ENCODE data around the gene LMBRD1.
"Not testable (repeated sequence)": the region's sequence is repeated elsewhere in the genome, so short reads cannot be mapped to it uniquely, and the experiment has no call there.

Gene LMBRD1
- total RNA-seq: 59.2 to 98.4 (median 83.3) reads per million in 4 donors

DNA sequence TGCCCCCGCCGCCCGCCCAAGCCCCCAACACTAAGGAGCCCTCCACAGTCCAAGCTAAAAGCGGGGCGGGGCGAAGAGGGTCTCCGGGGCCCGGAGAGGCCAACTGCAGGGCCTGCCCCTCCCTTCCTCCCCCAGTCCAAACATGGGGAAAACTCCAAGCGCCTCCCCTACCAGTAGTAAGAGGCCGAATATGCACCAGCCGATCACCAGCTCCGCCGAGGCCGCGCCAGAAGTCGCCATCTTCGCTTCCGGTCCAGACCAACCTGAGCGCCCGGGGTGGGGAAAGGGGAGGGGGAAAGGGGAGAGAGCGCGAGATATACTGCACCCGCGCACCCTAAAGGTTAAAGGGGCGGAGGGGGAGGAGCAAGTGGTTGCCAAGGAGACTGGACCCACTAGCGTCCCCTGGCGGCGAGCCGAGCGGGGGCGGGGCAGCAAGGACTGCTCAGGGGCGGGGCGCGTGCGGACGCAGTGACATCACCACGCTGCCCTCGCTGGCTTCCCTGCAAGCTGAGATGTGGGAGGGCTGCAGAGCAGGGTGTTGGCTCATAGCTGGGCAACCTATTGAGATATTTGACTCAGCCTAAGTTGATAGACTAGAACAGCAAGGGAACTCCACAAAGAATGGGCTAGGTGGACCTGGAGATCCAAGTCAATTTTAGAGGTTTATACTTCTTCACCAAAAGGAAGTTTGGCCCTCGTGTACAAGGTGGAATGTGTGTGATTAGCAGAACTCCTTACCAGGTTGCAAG lies at the start of gene LMBRD1:
Gene LMBRD1, minus strand, starts transcription at position 369 of the 749 bp plus-strand sequence. Its CDS starts 129 bp downstream, at position 240.
- peak; percentile 97 to 99 (median 97) for DNase-seq

DNA sequence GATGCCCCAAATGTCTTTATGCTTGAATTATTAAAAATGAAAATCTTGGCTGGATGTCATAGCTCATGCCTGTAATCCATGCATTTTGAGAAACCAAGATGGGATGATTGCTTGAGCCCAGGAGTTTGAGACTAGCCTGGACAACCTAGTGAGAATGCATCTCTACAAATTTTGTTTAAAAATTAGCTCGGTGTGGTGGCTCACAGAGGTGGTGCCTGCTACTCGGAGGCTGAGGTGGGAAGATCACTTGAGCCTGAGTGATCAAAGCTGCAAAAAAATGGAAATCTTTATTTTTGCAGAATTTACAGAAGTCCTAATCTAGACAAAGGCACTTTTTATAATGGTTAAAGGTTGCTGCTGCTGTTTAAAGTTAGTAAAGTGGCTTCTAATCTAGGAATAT lies 49.5 kb upstream of the LMBRD1 start:
- DNase-seq: no peak

DNA sequence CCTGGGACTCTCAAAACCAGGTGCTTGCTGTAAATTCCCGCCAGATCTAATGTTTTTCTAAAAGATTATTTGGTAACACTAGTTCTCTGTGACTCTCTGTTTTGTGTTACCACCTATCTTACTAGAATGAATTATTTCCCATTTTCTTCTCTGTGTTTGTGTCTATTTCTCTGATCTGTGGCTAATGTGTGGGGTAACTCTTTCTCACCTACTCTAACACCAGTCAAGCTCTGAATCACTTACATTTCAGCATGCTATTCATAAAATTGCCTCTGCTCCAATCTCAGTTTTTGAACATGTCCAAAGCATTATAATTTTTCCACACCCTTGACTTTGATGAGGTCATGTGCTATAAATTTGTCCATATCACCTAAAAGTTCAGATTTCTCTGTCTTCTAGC lies 46.4 kb upstream of the LMBRD1 start:
- no peak for DNase-seq

DNA sequence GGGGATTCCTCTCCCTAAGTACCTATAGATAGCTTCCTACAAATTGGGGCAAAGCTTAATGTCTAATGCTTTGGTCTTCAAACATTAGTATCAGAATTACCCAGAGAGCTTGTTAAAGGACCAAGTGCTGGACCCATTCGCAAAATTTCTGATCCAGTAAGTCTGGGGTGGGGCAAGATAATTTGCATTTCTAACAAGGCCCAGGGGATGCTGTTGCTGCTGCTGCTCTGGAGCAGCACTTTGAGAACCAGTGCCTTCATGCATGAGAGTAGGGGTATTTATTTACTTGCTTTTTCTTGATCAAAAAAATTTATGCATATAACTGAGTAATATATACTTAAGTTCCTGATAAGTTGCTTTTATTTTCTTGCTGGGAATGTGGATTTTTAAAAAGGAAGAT lies 45.1 kb upstream of the LMBRD1 start:
- no peak for DNase-seq

DNA sequence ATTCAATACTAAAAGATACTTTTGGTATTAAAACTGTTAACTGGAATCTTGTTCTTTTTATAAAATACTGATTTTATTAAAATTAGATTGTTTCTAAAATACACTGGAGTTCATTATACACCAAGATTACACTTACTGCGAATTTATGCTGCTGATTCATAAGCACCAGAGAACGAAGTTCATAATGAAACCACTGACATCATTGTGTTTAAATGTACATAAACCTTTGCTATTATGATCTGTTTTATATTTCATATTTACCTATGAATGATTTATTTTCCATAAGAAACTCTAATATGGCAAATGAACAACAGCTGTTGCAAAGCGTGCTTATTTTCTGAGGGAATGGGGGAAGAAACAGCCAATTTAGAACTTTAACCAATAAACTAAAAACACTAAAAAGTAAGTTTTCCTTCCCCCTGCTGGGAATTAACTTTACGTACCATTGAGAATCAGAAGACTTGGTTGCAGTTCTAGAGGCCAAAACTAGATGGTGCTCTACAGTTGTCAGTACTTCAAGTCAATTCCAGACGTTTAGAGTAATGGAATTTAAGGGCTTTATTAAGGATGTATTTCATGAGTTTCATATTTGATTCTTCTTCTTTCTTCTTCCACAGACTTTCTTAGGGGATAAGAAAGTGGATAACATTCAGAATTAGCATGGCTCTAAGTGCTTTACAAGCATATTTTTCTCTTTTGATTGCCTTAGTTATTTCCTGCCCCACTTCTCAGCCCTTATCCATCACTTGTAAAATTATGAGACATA lies 38.8 kb upstream of the LMBRD1 start:
- DNase-seq: peak in 1 of 5 donors; percentile 40

DNA sequence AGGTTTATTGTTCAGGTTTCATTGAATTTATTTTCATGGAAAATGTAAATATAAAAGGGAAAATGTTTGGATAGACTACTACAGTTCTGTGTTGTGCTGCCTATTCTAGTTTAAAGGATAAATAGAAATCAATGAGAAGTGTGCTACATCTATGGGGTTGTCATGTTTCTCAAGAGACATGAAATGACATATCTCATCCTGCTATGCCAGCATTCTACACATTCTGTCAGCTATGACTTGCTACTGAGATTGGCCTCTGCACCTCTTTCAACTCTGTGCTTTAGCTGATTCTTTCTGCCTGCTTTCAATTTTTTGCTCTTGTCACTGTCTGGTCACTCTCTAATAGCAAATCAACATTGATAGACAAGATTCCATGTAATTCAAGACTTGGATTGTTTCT lies 35.7 kb upstream of the LMBRD1 start:
- no peak for DNase-seq

DNA sequence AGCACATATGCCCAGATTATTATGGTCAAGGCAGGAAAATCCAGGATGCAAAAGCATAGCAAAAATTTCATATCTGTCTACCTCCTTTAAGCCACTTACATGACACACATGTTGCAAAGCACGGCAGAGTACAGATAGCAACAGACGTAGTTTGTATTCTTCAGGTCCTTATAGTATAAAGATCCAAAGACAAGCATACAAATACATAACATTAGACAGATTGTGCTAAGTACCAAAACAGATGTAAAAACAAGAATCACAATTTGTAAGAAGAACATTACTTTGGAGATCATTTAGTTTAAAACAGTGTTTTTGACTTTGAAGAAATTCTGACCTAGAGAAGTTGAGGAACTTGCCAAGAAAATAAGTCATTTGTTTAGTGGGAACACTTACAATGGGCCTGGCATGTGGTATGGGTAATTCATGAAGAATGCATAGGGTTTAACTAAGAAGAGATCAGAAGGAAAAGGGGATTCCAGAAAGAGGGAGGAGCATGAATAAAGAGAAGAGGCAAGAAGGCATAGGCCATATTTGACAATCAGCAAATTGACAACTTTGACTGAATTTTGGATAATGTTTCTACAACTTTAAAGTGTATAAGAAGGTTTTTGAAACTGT lies 30.6 kb upstream of the LMBRD1 start:
- DNase-seq: no peak

DNA sequence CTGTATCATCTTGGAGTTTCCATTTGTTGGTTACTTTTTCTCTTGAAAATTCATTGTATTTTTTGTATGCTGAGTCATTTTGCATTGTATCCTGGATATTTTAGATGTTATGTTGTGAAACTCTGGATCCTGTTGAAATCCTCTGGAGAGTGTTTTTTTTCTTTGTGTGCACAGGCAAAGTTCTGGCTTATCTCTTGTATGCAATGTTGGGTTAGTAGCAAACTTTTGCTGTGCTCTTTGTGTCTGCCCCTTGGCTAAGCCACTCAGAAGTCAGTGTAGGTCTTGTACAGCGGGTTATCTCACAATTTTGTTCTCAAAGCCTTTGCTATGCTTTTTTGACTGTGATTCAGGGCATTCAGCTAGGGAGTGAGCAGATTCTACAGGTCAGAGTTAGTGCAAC lies 29.1 kb upstream of the LMBRD1 start:
- no peak for DNase-seq

DNA sequence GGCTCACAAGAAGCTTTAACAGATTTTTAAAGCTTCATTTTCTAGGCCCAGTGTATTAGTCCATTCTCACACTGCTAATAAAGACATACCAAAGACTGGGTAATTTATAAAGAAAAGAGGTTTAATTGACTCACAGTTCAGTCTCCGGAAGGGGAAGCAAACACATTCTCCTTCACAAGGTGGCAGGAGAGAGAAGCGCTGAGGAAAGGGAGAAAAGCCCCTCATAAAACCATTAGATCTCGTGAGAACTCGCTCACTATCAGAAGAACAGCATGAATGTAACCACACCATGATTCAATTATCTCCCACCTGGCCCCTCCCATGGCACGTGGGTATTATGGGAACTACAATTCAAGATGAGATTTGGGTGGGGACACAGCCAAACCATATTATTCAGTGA lies 27.5 kb upstream of the LMBRD1 start:
- DNase-seq: not testable (repeated sequence)

DNA sequence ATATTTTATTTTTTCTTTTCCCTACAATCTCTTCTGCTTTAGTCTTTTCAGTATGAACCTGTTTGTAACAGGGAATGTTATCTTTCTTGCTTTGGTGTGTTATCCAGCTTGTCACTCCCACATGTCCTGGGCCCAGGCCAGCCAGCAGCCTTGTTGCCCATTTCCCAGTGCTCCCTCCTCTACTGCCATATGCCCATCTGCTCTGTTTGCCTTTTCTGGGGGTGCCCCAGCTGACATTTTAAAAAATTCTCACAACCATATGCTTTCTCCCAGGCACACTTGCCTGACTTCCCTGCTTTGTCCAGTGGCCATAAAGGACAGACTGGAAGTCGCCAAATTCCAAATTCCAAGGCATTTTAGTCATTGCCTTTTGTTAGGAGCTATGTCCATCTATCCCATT lies 23.6 kb upstream of the LMBRD1 start:
- no peak for DNase-seq

DNA sequence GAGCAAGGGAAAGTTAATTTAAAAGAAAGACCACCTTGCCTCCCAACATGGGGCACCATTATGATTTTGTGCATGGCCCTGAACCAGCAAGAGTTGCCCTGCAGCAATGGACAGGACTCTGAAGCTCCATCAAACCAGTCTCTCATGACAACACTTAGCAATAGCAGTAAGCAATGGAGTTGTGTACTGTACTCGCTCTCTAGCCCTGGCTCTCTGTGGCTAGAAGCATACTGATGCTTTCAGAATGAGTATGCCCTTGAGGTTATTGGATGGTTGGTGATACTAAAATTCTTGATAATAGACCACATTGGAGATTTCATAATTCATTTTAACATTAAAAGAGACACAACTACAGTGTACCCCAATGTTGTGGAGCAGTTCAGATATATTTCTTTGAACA lies 23.2 kb upstream of the LMBRD1 start:
- peak in 1 of 5 donors; percentile 14 for DNase-seq

DNA sequence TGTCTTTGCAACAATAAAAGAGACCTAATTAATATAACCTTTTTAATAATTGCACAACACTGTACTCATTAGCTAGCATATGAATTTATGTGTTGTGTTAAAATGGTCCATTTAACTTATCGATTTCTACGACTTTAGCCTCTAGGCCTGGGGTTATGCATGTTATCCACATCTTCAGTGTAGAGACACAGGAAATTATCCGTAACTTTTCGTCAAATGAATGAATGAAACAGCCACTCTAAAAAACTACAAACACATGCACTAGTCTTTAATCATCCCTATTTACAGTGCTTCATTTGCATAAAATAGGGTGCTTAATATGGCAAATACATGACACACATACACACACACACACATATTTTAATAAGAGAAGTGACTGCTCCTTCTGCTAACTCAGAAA lies 22.3 kb upstream of the LMBRD1 start:
- no peak for DNase-seq

DNA sequence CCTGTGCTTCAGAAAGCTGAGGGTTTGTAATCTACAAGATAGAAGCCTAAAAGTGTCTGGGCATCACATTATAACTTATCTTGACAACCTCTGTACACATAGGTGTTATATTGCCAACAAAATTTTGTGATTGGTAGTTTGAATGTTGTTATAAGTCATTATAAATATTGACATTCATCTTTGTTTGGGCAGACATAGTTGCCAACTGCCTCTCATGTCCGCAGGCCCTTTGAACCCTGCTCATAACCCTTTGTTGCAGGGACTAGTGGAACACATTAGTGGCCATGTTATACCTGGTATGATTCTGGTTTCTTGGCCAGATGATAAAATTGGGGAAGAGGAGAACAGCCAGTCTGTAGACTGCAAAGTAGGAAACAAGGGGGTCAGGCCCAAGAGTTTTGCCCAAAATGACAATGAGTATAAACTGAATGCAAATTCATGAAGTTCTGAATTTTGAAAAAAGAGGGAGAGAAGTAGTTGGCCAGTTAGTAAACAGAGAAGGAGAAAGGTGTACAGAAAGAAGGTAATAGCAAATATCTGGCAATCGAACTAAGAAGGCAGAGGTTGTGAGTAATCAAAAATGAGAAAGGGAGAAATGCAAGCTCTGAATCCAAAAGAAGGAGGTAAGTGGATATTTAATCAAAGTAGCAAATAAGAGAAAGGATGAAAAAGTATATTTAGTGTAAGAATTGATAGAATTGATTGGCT lies 21.6 kb upstream of the LMBRD1 start:
- DNase-seq: no peak

DNA sequence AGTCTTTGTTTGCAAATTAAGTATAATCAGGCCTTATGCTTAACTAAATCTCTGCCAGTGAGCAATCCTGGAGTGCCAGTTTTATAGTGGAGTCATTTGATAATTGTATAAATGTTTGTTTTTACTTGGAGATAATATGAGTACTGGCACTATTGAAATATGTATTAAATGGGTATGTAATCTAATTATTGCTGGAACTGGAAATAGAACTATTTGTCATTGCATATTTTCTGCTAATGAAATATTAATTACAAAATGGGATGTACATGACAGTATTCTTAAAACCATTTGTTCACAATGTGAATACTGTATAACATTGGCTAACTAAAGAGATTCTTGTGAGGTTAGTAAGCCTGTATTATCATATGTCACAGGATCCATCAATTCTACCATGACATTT lies 20.5 kb upstream of the LMBRD1 start:
- DNase-seq: no peak

DNA sequence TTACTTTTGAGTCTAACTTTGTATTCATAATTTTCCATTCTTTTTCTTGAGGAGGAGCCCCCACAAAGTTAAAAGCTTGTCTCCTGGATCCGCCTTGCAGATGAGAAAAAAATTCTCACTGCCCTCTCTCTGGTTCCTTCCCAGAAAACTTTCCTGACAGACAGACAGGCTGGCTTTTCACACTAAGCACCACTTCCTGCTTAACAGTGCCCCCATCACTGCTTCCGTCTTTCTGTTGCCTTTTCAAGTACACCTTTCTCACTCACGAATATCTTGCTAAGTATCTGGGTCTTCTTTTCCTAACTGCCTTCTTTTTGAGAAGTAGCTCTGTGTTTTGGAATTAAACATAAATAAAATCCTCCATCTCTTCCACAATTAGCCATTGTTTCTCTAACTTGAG lies 19.8 kb upstream of the LMBRD1 start:
- peak in 1 of 5 donors; percentile 18 for DNase-seq

DNA sequence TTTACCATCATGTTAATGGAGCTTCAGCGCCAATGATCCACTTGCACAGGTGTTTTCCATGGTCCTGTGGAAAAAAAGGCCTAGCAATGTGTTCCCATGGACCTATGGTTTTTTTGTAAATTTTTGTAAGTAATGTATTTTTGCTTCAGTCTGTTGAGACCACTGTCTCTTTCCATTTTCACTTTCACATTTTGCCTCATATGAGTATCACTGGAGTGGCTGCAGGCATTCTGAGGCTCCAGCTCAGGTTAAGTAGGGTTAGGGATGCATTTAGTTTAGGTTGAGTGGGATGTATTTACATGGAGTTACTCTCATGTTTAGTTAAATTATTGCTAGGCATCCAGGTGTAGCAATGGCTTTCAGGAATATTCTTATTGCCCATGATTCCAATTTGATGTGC lies 19.2 kb upstream of the LMBRD1 start:
- peak in 1 of 5 donors; percentile 43 for DNase-seq

DNA sequence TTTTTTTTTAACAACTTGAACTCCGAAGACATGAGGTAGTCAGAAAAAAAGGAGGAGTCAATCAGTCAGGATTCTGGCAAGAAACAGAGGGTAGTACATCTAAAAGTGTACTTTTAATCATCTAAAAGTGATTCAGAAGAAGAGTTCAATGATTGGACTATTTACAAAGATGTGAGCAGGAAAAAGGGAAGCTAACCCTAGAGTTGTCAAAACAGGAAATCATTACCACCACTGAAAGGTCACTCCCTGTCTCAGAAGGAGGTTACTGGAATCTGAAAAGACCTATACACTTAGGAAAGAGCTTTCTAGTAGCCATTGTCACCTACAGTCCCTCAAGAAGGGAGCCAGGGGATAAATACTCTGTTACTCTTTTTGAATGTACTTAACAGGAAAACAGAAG lies 16.7 kb upstream of the LMBRD1 start:
- DNase-seq: peak in 1 of 5 donors; percentile 16

DNA sequence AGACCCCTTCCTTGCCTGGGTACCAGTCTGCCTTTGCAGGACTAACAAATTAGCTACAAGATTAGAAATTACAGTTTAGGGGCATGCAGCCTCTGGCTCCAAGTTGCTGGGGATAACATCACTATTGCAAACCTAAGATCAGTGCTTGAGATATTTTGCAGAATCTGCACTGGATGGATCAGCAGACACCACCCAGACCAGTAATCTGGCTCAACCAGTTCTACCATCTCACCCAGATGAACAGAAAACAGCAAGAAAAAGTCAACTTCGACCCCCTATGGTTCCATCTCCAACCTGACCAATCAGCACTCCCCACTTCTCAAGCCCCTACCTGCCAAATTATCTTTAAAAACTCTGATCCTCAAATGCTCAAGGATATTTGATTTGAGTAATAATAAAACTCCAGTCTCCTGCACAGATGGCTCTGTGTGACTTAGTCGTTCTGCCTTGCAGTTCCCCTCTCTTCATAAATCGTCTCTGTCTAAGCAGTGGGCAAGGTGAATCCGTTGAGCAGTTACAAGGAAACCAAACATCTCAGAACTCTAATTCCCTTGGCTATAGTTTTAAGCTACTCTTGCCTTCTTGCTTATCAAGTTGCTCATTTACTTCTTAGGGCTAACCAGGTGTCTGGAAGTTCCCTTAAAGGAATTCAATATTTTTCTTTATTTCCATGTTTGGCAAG lies 16.1 kb upstream of the LMBRD1 start:
- DNase-seq: no peak

DNA sequence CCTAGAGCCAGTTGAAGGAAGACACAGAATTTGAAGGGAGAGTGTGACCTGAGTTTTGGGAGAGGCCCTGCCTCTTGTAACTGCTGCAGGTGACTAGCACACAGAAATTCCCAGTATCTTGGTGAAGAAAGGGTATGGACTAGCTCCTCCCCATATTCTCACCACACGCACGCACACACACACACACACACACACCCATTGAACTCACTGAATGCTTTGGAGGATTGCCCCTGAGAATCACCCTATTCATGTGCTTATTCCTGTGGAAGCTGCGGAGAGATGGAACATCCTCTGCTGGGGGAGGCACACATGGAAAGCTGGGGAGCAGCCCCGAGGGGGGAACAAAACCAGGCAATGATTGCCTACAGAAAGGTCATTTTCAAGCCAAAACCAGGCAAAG lies 6.2 kb upstream of the LMBRD1 start:
- no peak for DNase-seq

DNA sequence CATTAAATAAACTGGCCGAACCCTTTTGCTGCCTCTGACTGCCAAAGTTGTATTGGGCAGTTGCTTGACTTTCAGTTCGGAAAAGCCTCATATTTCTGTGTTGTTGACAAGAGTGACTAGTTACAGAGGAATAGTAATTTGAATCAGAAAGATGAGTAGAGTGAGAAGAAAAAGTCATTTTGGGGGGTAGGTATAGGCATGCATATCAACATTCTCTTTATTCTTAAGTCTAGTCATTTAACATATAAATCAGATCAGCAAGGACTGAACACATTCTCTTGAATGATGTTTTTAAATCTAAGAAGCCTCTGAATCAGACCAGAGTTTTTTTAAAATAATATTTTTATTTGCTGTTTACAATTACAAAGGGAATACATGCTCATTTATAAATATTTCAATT lies 4.9 kb upstream of the LMBRD1 start:
- DNase-seq: no peak

DNA sequence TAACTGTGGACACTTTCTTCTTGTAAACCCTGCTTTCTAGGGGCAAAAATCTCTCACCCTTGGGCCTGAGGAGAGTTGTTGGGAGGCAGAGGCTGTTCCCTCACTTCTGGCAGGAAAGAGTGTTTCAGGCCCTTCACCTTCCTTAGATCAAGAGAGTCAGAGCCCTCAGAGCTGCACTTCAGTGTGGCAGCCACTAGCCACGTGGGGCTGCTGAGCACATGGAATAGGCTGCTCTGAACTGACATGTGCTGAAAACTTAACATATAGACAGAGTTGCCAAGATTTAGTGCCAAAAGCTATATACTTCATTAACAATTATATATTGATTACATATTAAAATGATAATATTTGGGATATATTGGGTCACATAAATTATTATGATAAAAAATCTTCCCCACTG lies 4.4 kb upstream of the LMBRD1 start:
- DNase-seq: no peak

DNA sequence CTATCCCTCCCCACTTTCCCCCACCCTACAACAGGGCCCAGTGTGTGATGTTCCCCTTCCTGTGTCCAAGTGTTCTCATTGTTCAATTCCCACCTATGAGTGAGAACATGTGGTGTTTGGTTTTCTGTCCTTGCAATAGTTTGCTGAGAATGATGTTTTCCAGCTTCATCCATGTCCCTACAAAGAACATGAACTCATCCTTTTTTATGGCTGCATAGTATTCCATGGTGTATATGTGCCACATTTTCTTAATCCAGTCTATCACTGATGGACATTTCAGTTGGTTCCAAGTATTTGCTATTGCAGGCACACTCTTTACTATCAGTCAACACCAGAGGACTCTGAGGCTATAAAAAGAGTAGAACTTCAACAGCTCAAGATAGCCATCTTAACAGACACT lies 2.0 kb upstream of the LMBRD1 start:
- DNase-seq: not testable (repeated sequence)
